ENCODE measurements around the gene POLG2. TPM values are rescaled to one million over a fixed set of nuclear protein-coding genes. Genes with fewer than 3 reads are reported as not detected.

The POLG2 gene
- total RNA-seq, 1 experiment from 2014 or later = 42.7 TPM

- TF ChIP-seq USF1 (CRISPR knock-in tag; IDR thresholded peaks at IDR 0.05) = no peak
Measured at GRCh38 chr17:64519601-64520000, 22.7 kb upstream of the POLG2 start (continued).

GRCh38 chr17:64515829-64516228 lies 19.0 kb upstream of the POLG2 start:
- H3K4me3 Mint-ChIP-seq = no peak overlapping the region
- ChIA-PET CTCF (no interaction called here), POLR2A (no interaction called here)
- no peak overlapping the region for H3K27ac Mint-ChIP-seq
- H3K9me3 Mint-ChIP-seq = no peaks in the 10 kb centered on the region
- peaks cover 78% of the 10 kb centered on the region for H3K36me3 Mint-ChIP-seq
- H3K4me1 Mint-ChIP-seq = peaks cover 7% of the 10 kb centered on the region
- DNase-seq (ENCODE audit: low spot score) (no peak), ATAC-seq (no peak)
- H3K27me3 Mint-ChIP-seq (ENCODE audit: low read depth) = no peaks in the 10 kb centered on the region
- TF ChIP-seq ZNF138 (CRISPR knock-in tag; conservative IDR thresholded peaks at IDR 0.05) (no peak), NFE2L1 (CRISPR knock-in tag; IDR thresholded peaks at IDR 0.05) (no peak), OVOL2 (CRISPR knock-in tag; IDR thresholded peaks at IDR 0.05; ENCODE audit: borderline replicate concordance) (no peak)

GRCh38 chr17:64515419-64515818 lies 18.6 kb upstream of the POLG2 start:
- DNase-seq (ENCODE audit: low spot score) (no peak), ATAC-seq (no peak)
- no peak for TF ChIP-seq CREM (CRISPR knock-in tag; IDR thresholded peaks at IDR 0.05)
- no peak for TF ChIP-seq ETV6 (CRISPR knock-in tag; IDR thresholded peaks at IDR 0.05)
- TF ChIP-seq PREB (CRISPR knock-in tag; IDR thresholded peaks at IDR 0.05; ENCODE audit: borderline replicate concordance) = no peak
- TF ChIP-seq NFE2L1 (CRISPR knock-in tag; IDR thresholded peaks at IDR 0.05) = no peak
- TF ChIP-seq CREB1 (CRISPR knock-in tag; IDR thresholded peaks at IDR 0.05) = no peak
- no peak for TF ChIP-seq PRRX2 (CRISPR knock-in tag; IDR thresholded peaks at IDR 0.05)
- TF ChIP-seq FOXP4 (CRISPR knock-in tag; IDR thresholded peaks at IDR 0.05) = no peak
- TF ChIP-seq AR (CRISPR knock-in tag; IDR thresholded peaks at IDR 0.05) = no peak
- TF ChIP-seq TEAD1 (CRISPR knock-in tag; IDR thresholded peaks at IDR 0.05) = no peak
- TF ChIP-seq ESRRA (CRISPR knock-in tag; IDR thresholded peaks at IDR 0.05; ENCODE audit: borderline replicate concordance) = no peak
- no peak for TF ChIP-seq ZNF232 (CRISPR knock-in tag; IDR thresholded peaks at IDR 0.05)
- peaks cover 11% of the 10 kb centered on the region for H3K4me1 Mint-ChIP-seq
- no peaks in the 10 kb centered on the region for H3K9me3 Mint-ChIP-seq
- ChIA-PET POLR2A (no interaction called here), CTCF (no interaction called here)
- no peak overlapping the region for H3K4me3 Mint-ChIP-seq
- peaks cover 81% of the 10 kb centered on the region for H3K36me3 Mint-ChIP-seq
- no peaks in the 10 kb centered on the region for H3K27me3 Mint-ChIP-seq (ENCODE audit: low read depth)
- H3K27ac Mint-ChIP-seq = no peak overlapping the region

- Mint-ChIP-seq H3K36me3 (peaks cover 69% of the 10 kb centered on the region), H3K4me3 (peak overlapping the region; percentile 54), H3K27ac (no peak overlapping the region), H3K27me3 (ENCODE audit: low read depth) (no peaks in the 10 kb centered on the region; the same call in 1 of the 2 replicates), H3K4me1 (peaks cover 37% of the 10 kb centered on the region), H3K9me3 (no peaks in the 10 kb centered on the region)
- no peak for TF ChIP-seq TCF7 (CRISPR knock-in tag; IDR thresholded peaks at IDR 0.05; ENCODE audit: low read depth)
- ChIA-PET CTCF (no interaction called here), POLR2A (interaction anchor here (0.5 kb wide), 1 partner anchor 41 kb away, joined by 3 read pairs; no protein-coding TSS in a partner anchor)
- ATAC-seq (no peak), DNase-seq (ENCODE audit: low spot score) (no peak)
Measured at GRCh38 chr17:64509179-64509578, 12.3 kb upstream of the POLG2 start.
